ENCODE results near the gene CTIF.

GRCh38 chr18:48757367-48757766, 218.5 kb downstream of the CTIF start:
- TF ChIP-seq EZH2phosphoT487 (IDR thresholded peaks at IDR 0.05; ENCODE audit: low read depth, severe bottlenecking, unreplicated experiment) = no peak
- TF ChIP-seq CTCF (IDR thresholded peaks at IDR 0.05; ENCODE audit: poor library complexity) = no peak

Measured in hepatocyte (in vitro differentiated cells).